Dermis microvascular lymphatic vessel endothelial cell (primary cell): ENCODE results near the gene ZNF621. TPM values are rescaled to one million over a fixed set of nuclear protein-coding genes. Genes with fewer than 3 reads are reported as not detected.

Experiments
- DNase-seq, 2 donors: peaks; one replicate each; pipeline versions ENCODE4 v3.0.0 to v3.0.0-alpha.2; 2010; ENCODE audit warnings: low read depth in 2 of 2
- total RNA-seq: library from RNA; depleted of rRNA; stranded (reverse); fragments of >200 nt; gene quantifications from 2 replicates; pipeline ENCODE4 v1.2.1, GENCODE V29; 2014

The ZNF621 gene
- total RNA-seq: 7.2 and 7.7 TPM in 2 replicates

GRCh38 chr3:40524568-40525285 is at the start of gene ZNF621:
TSS of gene ZNF621 (plus strand) at chr3:40524960. CDS start at chr3:40525841, 881 bp downstream.
- DNase-seq: peak; percentile 61 to 89

- DNase-seq: peak; percentile 63 to 81
Measured at GRCh38 chr3:40476478-40477470, 48.0 kb upstream of the ZNF621 start, which contains the start of gene ZNF619. TSS of gene ZNF619 (plus strand) at chr3:40477122. CDS start at chr3:40477980, 858 bp downstream.

- DNase-seq: no peak
Measured at GRCh38 chr3:40477666-40478065, 47.1 kb upstream of the ZNF621 start.

- DNase-seq: no peak
Measured at GRCh38 chr3:40487172-40487571, 37.6 kb upstream of the ZNF621 start.

GRCh38 chr3:40490916-40491315 is 33.8 kb upstream of the ZNF621 start:
- no peak for DNase-seq

- DNase-seq: no peak
Measured at GRCh38 chr3:40494698-40495097, 30.1 kb upstream of the ZNF621 start.

- DNase-seq: no peak
Measured at GRCh38 chr3:40497288-40497687, 27.5 kb upstream of the ZNF621 start.

GRCh38 chr3:40499952-40500351 is 24.8 kb upstream of the ZNF621 start:
- DNase-seq: no peak

GRCh38 chr3:40502034-40502433 is 22.7 kb upstream of the ZNF621 start:
- DNase-seq: no peak

- DNase-seq: peak; percentile 98 to 99
Measured at GRCh38 chr3:40504636-40505430, 19.9 kb upstream of the ZNF621 start.

- peak; percentile 86 to 87 for DNase-seq
Measured at GRCh38 chr3:40505599-40506462, 18.9 kb upstream of the ZNF621 start, which contains the start of gene ZNF620. TSS of gene ZNF620 (plus strand) at chr3:40506039. CDS start at chr3:40506353, 314 bp downstream.

GRCh38 chr3:40511031-40511718 is 13.6 kb upstream of the ZNF621 start:
- no peak for DNase-seq

GRCh38 chr3:40516201-40516600 is 8.6 kb upstream of the ZNF621 start:
- no peak for DNase-seq

- no peak for DNase-seq
Measured at GRCh38 chr3:40518067-40518466, 6.7 kb upstream of the ZNF621 start.

GRCh38 chr3:40518848-40519247 is 5.9 kb upstream of the ZNF621 start:
- DNase-seq: no peak

GRCh38 chr3:40521254-40521653 is 3.5 kb upstream of the ZNF621 start:
- DNase-seq: no peak

- peak in 1 of 2 donors; percentile 1 for DNase-seq
Measured at GRCh38 chr3:40523781-40524180, 979 bp upstream of the ZNF621 start.

- no peak for DNase-seq
Measured at GRCh38 chr3:40524222-40524567, 565 bp upstream of the ZNF621 start.

- DNase-seq: no peak
Measured at GRCh38 chr3:40528426-40528825, 3.7 kb downstream of the ZNF621 start.

GRCh38 chr3:40532252-40532651 is 7.5 kb downstream of the ZNF621 start:
- DNase-seq: no peak
